ENCODE data around the gene AMIGO1. TPM values are rescaled to one million over a fixed set of nuclear protein-coding genes. Genes with fewer than 3 reads are reported as not detected.

The AMIGO1 gene
- total and polyA plus RNA-seq, 2 of the 8 experiments (the other 6 are each of a cell fraction or from before 2014, with no cell fraction given) = 1.5 to 2.7 TPM

- no peak for TF ChIP-seq POLR2AphosphoS5 (IDR thresholded peaks at IDR 0.05; ENCODE audit: low read depth, low read length)
- no peak for TF ChIP-seq JUN (IDR thresholded peaks at IDR 0.05; ENCODE audit: low read depth, low read length)
- TF ChIP-seq, protein P1, sequence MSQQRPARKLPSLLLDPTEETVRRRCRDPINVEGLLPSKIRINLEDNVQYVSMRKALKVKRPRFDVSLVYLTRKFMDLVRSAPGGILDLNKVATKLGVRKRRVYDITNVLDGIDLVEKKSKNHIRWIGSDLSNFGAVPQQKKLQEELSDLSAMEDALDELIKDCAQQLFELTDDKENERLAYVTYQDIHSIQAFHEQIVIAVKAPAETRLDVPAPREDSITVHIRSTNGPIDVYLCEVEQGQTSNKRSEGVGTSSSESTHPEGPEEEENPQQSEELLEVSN (IDR thresholded peaks at IDR 0.05) = peak; percentile 89
- TF ChIP-seq ASH2L (IDR thresholded peaks at IDR 0.05; ENCODE audit: low read length) = peak; percentile 25
- TF ChIP-seq, protein P2, sequence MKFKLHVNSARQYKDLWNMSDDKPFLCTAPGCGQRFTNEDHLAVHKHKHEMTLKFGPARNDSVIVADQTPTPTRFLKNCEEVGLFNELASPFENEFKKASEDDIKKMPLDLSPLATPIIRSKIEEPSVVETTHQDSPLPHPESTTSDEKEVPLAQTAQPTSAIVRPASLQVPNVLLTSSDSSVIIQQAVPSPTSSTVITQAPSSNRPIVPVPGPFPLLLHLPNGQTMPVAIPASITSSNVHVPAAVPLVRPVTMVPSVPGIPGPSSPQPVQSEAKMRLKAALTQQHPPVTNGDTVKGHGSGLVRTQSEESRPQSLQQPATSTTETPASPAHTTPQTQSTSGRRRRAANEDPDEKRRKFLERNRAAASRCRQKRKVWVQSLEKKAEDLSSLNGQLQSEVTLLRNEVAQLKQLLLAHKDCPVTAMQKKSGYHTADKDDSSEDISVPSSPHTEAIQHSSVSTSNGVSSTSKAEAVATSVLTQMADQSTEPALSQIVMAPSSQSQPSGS (IDR thresholded peaks at IDR 0.05; ENCODE audit: low read length) = no peak
- peak; percentile 23; the same call in 1 of the 2 replicates for TF ChIP-seq TBP (IDR thresholded peaks at IDR 0.05; ENCODE audit: low read depth, low read length)
- no peak for TF ChIP-seq BRCA1 (IDR thresholded peaks at IDR 0.05; ENCODE audit: low read depth, low read length)
- 0 out of 2 replicates have a peak, but pooled peaks have one; percentile 26 for TF ChIP-seq PHF8 (conservative IDR thresholded peaks at IDR 0.05; ENCODE audit: low read depth, low read length)
- no peak for TF ChIP-seq RFX5 (IDR thresholded peaks at IDR 0.05; ENCODE audit: borderline replicate concordance, low read depth, low read length)
- no peak for TF ChIP-seq NANOG (IDR thresholded peaks at IDR 0.05; ENCODE audit: insufficient read depth, low read depth, low read length, poor library complexity, severe bottlenecking)
- TF ChIP-seq MAX (IDR thresholded peaks at IDR 0.05) = peak; percentile 84
- TF ChIP-seq SP4 (IDR thresholded peaks at IDR 0.05; ENCODE audit: low read length) = no peak
- 0 out of 2 replicates have a peak, but pooled peaks have one; percentile 15 for TF ChIP-seq CREB1 (IDR thresholded peaks at IDR 0.05)
Measured at GRCh38 chr1:109509176-109510134, at the start of gene AMIGO1 (continued).
